GM21529 (cell line): ENCODE results near the gene RPL41.
"Not testable (repeated sequence)": the region's sequence is repeated elsewhere in the genome, so short reads cannot be mapped to it uniquely, and the experiment has no call there.

Experiments used
- ATAC-seq: cut with Tn5 transposase; IDR thresholded peaks from one replicate; pipeline ENCODE4 v1.9.1; 2021; ENCODE audit not compliant: unreplicated experiment

RPL41 gene

DNA sequence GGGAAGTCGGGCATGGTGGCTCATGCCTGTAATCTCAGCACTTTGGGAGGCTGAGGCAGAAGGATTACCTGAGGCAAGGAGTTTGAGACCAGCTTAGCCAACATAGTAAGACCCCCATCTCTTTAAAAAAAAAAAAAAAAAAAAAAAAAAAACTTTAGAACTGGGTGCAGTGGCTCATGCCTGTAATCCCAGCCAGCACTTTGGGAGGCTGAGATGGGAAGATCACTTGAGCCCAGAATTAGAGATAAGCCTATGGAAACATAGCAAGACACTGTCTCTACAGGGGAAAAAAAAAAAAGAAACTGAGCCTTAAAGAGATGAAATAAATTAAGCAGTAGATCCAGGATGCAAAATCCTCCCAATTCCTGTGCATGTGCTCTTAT is 13.8 kb upstream of the RPL41 start:
- no peak for ATAC-seq

DNA sequence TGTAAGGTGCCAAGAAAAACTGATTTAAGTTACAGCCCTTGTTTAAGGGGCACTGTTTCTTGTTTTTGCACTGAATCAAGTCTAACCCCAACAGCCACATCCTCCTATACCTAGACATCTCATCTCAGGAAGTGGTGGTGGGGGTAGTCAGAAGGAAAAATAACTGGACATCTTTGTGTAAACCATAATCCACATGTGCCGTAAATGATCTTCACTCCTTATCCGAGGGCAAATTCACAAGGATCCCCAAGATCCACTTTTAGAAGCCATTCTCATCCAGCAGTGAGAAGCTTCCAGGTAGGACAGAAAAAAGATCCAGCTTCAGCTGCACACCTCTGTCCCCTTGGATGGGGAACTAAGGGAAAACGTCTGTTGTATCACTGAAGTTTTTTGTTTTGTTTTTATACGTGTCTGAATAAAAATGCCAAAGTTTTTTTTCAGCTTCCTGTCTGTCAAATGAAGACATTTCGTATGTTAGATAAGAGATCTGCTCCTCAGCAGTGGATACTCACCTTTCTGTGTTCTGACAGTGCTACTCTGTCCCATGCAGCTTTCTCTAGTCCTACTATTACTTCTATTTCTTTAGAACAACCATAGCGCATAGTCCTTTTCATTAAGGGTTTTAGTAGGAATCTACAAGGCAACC is 13.2 kb upstream of the RPL41 start:
- ATAC-seq, result no peak

- ATAC-seq, result no peak
These were observed 12.7 kb upstream of the RPL41 start for GRCh38 chr12:56103823-56104108.

- peak; percentile 95 for ATAC-seq
These were observed 12.2 kb upstream of the RPL41 start, which contains the start of gene PA2G4 for GRCh38 chr12:56104109-56104814. Gene PA2G4, plus strand, starts transcription at chr12:56104559. Its CDS starts 179 bp downstream, at chr12:56104738.

DNA sequence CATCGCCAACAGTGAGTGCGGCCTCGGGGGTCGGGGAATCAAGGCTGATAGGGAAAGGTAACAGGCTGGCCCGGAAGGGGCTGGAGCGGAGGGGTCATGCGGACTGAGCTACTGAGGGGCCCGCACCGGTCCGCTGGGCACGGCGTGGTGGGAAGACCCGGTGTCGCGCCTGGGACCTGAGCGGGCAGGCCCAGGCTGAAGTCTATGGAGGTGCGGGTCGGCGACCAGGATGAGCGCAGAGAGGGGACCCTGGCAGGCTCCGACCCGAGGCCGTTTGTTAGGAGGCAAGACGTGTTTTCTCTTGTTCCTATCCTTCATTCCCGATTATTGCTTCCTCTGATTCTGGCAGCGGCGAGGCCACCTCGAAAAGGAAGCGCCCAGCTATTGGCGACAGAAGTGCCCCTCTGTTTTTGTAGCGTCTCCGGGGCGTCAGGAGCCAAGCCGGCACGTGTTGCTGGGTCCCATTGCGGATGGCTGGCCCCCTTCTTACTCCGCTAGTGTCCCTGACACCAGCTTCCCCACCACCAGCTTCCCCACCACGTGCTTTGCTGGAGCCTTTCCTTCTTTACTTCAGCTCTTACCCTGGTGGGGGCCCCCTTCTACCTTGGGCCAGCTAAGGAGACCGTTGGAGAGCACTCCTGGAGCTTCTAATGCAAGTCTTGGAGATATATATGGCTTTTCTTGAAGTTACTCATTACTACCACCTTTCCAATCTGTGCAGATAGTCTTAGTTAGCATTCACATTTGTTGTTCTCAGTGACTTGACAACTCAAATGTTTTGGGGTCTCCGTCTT is 11.4 kb upstream of the RPL41 start:
- peak; percentile 8 for ATAC-seq

GRCh38 chr12:56105609-56105902 is 10.9 kb upstream of the RPL41 start:
- ATAC-seq, result no peak

GRCh38 chr12:56107242-56107641 is 9.2 kb upstream of the RPL41 start:
- no peak for ATAC-seq

DNA sequence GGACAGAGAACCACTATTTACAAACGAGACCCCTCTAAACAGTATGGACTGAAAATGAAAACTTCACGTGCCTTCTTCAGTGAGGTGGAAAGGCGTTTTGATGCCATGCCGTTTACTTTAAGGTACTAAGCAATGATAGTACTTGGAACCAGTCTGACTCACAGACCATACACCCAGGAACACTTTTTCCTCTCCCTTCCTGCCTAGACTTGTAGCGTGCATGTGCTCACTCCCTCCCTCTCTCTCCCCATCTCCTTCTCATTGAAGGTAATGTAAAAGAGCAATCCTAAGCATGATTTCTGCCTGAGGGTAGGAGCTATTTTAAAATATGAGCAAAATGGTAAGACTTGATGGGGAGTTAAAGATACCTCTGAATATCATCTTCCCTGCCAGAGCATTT is 5.9 kb upstream of the RPL41 start:
- ATAC-seq, result no peak

DNA sequence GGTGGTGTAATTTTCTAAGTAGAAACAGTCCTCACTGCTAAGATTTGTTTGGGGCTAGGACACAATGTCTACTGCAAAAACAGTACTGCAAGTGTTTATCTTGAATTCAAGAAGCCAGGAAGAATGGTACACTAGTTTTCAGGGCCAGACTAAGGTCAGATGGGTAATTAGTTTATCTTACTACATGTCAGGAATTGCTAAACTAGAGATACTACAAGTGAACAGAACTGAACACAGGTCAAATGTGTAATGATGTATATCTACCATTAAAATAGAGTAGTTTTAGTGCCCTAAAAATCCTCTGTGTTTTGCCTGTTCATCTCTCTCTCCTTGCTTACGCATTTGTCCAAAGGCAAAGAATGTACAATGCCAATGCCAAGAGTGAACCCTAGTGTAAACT is 2.3 kb upstream of the RPL41 start:
- no peak for ATAC-seq

DNA sequence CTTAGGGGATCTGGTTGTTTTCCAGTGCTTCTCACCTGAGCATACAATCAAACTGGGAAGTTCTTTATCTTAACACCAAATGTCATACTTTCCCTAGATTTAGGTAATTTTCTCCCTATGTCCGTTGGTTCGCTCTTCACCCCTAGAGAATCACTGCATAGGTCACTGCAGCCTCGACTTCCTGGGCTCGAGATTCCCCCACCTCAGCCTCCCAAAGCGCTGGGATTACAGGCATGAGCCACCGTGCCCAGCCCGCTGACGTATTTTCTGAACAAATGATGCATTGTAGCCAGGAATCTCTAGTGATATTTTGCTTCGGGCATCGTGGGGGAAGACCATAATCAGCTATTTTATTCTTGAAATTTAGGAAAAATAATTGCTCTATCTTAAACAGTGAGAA is 1.1 kb upstream of the RPL41 start:
- no peak for ATAC-seq

- not testable (repeated sequence) for ATAC-seq
These were observed 761 bp downstream of the RPL41 start for GRCh38 chr12:56117082-56117706.

DNA sequence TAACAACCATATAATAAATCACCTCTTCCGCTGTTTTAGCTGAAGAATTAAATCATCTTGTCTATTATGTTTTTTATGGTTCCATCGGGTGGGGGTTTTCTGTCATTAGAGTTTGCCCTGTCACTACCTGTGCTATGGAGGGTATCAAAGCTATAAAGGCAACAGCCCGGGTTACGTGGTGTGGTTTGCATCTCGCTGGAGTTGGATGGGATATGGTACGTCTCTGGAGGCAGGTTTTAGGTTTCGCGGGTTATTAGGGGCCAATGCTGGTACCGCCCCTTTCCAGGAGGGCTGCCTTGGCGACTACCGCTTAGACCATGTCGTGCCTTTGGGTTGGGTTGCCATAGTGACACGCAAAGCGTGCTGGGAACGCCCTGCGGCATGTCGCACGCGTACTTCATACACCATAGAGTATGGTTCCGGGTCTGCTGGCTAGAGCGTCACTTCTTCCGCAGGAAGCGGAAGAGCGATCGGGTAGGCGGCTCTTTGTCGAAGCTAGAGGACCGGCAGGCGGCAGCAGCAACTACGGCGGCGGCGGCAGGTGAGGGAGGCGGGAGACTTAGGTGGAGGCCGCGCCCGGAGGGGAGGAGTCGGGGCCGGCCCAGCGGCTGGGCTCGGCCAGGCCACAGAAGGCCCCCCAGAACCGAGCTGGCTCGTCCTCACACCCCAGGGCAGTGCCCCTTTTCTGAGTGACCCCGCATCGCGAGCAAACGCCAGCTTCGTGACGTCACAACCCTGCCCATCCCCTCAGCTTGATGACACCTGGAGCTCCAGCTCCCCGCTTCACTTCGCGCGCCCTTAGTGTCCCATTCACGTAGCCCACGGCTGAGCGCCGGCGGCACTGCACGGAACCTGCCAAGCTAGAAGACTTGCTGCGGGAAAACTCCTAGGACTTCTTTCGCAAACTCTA is 1.6 kb downstream of the RPL41 start, which contains the start of gene ZC3H10:
Gene ZC3H10 (plus strand): TSS at position 489 of the 910 bp plus-strand sequence. CDS start 2,297 bp downstream, outside the sequence.
- ATAC-seq, result peak; percentile 80

DNA sequence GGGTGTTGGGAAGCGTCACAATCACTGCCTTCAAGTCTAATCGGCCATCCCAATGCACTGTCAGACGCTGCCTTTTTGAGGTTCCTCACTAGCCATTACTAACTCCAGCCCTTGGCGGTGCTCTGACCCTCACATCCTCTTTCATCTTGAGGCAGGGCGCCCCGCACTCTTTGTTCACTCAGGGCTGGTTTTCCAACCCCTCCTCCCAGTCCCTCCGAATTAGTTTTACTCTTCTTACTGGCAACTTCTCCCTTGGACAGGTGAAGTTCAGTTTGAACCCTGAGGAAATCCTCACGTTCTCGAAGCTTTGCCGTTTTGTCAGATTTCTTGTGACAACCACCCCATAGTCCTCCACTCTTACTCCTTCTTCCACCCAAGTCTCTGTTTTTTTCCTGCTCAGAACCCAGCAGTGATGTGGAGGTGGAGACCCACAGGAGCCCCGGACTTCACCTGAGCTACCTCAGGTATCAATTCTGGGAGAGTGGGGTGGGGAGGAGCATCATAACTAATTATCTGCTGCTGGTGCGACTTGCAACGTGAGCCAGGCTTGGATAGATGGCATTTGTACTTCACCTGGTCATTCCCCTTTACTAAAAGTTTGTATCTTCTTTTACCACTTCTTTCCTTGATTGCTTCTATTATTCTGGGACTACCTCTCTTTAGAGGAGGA is 2.4 kb downstream of the RPL41 start:
- ATAC-seq, result peak; percentile 6

- ATAC-seq, result no peak
These were observed 2.9 kb downstream of the RPL41 start for GRCh38 chr12:56119361-56119796.

GRCh38 chr12:56120158-56120846 is 3.9 kb downstream of the RPL41 start:
- ATAC-seq, result no peak

DNA sequence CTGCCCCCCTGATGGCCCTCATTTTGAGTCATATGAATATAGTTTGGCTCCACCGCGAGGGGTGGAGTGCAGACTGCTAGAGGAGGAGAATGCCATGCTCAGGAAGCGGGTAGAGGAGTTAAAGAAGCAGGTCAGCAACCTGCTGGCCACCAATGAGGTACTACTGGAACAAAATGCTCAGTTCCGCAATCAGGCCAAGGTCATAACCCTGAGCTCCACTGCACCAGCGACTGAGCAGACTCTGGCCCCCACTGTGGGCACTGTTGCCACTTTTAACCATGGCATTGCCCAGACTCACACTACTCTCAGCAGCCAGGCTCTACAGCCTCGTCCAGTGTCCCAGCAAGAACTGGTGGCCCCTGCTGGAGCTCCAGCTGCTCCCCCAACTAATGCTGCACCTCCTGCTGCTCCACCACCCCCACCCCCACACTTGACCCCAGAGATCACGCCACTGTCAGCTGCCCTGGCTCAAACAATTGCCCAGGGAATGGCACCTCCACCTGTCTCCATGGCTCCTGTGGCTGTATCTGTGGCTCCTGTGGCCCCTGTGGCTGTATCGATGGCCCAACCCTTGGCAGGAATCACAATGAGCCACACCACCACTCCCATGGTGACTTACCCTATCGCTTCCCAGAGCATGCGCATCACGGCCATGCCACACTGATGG is 4.9 kb downstream of the RPL41 start:
- ATAC-seq, result no peak

DNA sequence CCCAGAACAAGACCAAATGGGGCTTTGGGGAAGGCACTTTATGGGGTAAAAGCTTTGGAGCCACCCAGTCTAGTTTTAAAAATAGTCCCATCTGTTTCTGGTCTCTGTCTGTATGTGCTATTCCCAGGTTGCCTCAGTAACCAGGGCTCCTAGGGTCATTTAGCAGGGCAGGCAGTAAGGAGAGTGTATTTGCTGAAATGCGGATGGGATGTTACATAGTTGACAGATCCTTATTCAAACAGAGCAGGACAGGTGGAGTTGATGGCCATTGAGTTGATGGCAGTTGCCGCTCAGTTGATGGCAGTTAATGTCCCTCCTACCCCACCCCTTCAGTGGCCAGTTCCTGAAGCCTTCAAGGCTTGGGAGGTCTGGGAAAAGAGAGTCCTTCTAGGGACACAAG is 6.2 kb downstream of the RPL41 start:
- ATAC-seq, result no peak

- no peak for ATAC-seq
These were observed 7.7 kb downstream of the RPL41 start for GRCh38 chr12:56124133-56124532.

GRCh38 chr12:56126732-56127239 is 10.4 kb downstream of the RPL41 start:
- no peak for ATAC-seq
